OCI-LY1 (cell line): ENCODE data around the gene NHP2.

Source experiments
- H2AFZ ChIP-seq: fragments of 200-600 bp; sonication (generic), shearing (Covaris generic); 2 replicates; pipeline ENCODE4 v1.6.0; 2014; ENCODE audit warnings: antibody characterized with exemption, mild to moderate bottlenecking, low read length
- H3F3A ChIP-seq: fragments of 200-600 bp; sonication (generic), shearing (Covaris generic); 2 replicates; pipeline ENCODE4 v1.6.0; 2014; ENCODE audit warnings: mild to moderate bottlenecking, antibody characterized with exemption, low read length, moderate library complexity; ENCODE audit not compliant: insufficient read depth
- H3K27ac ChIP-seq: fragments of 200-600 bp; sonication (generic); 2 replicates; pipeline ENCODE4 v1.5.1; 2014; ENCODE audit warnings: low read length, mixed run types, mild to moderate bottlenecking, low read depth; ENCODE audit not compliant: poor library complexity, severe bottlenecking
- H3K27me3 ChIP-seq: fragments of 200-600 bp; sonication (generic); 2 replicates; pipeline ENCODE4 v1.6.0; 2014; ENCODE audit warnings: antibody characterized with exemption, mild to moderate bottlenecking, low read length, moderate library complexity; ENCODE audit not compliant: insufficient read depth
- H3K36me3 ChIP-seq: fragments of 200-600 bp; sonication (generic); 2 replicates; pipeline ENCODE4 v1.6.1; 2014; ENCODE audit warnings: mild to moderate bottlenecking, antibody characterized with exemption, low read length, moderate library complexity, mixed read lengths; ENCODE audit not compliant: insufficient read depth
- H3K4me1 ChIP-seq: fragments of 200-600 bp; sonication (generic); 2 replicates; pipeline ENCODE4 v1.5.1; 2014; ENCODE audit warnings: mild to moderate bottlenecking, low read length, moderate library complexity; ENCODE audit not compliant: insufficient read depth, severe bottlenecking
- H3K4me2 ChIP-seq: fragments of 200-600 bp; sonication (generic), shearing (Covaris generic); 2 replicates; pipeline ENCODE4 v1.6.1; 2014; ENCODE audit warnings: low read length
- H3K4me3 ChIP-seq: fragments of 200-600 bp; sonication (generic); 2 replicates; pipeline ENCODE4 v1.5.1; 2014; ENCODE audit warnings: low read length, low read depth, mild to moderate bottlenecking, mixed read lengths; ENCODE audit not compliant: poor library complexity, severe bottlenecking
- H3K79me2 ChIP-seq: fragments of 200-600 bp; shearing (Covaris generic); 2 replicates; pipeline ENCODE4 v1.6.1; 2016; ENCODE audit warnings: mixed run types, low read length, mixed read lengths; ENCODE audit not compliant: insufficient read depth
- H3K9ac ChIP-seq: fragments of 200-600 bp; sonication (generic), shearing (Covaris generic); 2 replicates; pipeline ENCODE4 v1.6.1; 2014; ENCODE audit warnings: mild to moderate bottlenecking, low read length, mixed read lengths
- H3K9me2 ChIP-seq: fragments of 200-600 bp; sonication (generic), shearing (Covaris generic); 2 replicates; pipeline ENCODE4 v1.6.1; 2014; ENCODE audit warnings: low read depth, mild to moderate bottlenecking, low read length, mixed read lengths
- H3K9me3 ChIP-seq: fragments of 200-600 bp; shearing (Covaris generic); 2 replicates; pipeline ENCODE4 v1.6.1; 2014; ENCODE audit warnings: low read length, mixed read lengths
- H4K20me1 ChIP-seq: fragments of 200-600 bp; sonication (generic), shearing (Covaris generic); 2 replicates; pipeline ENCODE4 v1.6.0; 2016; ENCODE audit warnings: mild to moderate bottlenecking, low read length; ENCODE audit not compliant: insufficient read depth
- EZH2 ChIP-seq: fragments of 200-600 bp; sonication (generic), shearing (Covaris generic); IDR thresholded peaks from 2 replicates; pipeline ENCODE4 v1.8.0; 2017; ENCODE audit warnings: borderline replicate concordance, mixed run types, mild to moderate bottlenecking, antibody characterized with exemption, low read length, moderate library complexity, mixed read lengths
- TF ChIP-seq, protein P1 (sequence below): fragments of 200-600 bp; sonication (generic), shearing (Covaris generic); IDR thresholded peaks from 2 replicates; pipeline ENCODE4 v1.5.1; 2017; ENCODE audit warnings: mild to moderate bottlenecking, antibody characterized with exemption, low read length, moderate library complexity, mixed read lengths

Gene NHP2

DNA sequence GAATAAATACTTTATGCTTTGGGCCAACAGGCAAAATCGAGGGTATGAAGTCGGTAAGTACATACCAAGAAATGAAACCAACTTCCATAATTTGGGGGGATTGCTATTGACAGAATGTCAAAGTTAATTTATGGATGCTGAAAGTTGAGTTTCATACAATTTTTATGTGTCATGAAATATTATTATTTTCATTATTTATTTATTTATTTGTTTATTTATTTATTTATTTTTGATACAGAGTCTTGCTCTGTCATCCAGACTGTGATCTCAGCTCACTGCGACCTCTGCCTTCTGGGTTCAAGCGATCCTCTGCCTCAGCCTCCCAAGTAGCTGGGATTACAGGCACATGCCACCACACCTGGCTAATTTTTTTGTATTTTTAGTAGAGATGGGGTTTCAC lies 38.0 kb upstream of the NHP2 start:
- no peaks in the 10 kb centered on the region for H3K36me3 ChIP-seq
- H3K9me3 ChIP-seq = no peaks in the 10 kb centered on the region
- TF ChIP-seq, protein P1, sequence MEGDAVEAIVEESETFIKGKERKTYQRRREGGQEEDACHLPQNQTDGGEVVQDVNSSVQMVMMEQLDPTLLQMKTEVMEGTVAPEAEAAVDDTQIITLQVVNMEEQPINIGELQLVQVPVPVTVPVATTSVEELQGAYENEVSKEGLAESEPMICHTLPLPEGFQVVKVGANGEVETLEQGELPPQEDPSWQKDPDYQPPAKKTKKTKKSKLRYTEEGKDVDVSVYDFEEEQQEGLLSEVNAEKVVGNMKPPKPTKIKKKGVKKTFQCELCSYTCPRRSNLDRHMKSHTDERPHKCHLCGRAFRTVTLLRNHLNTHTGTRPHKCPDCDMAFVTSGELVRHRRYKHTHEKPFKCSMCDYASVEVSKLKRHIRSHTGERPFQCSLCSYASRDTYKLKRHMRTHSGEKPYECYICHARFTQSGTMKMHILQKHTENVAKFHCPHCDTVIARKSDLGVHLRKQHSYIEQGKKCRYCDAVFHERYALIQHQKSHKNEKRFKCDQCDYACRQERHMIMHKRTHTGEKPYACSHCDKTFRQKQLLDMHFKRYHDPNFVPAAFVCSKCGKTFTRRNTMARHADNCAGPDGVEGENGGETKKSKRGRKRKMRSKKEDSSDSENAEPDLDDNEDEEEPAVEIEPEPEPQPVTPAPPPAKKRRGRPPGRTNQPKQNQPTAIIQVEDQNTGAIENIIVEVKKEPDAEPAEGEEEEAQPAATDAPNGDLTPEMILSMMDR = no peak
- TF ChIP-seq EZH2 = no peak
- no peak overlapping the region for H3K4me2 ChIP-seq
- H3K79me2 ChIP-seq = no peaks in the 10 kb centered on the region
- H3K9ac ChIP-seq = no peak overlapping the region
- H2AFZ ChIP-seq = no peak overlapping the region
- H4K20me1 ChIP-seq = no peaks in the 10 kb centered on the region
- peaks cover 5% of the 10 kb centered on the region; the same call in 1 of the 2 replicates for H3K27me3 ChIP-seq
- H3F3A ChIP-seq = no peaks in the 10 kb centered on the region
- H3K9me2 ChIP-seq = no peaks in the 10 kb centered on the region
- H3K27ac ChIP-seq = no peak overlapping the region
- no peak overlapping the region for H3K4me3 ChIP-seq
- no peaks in the 10 kb centered on the region for H3K4me1 ChIP-seq

DNA sequence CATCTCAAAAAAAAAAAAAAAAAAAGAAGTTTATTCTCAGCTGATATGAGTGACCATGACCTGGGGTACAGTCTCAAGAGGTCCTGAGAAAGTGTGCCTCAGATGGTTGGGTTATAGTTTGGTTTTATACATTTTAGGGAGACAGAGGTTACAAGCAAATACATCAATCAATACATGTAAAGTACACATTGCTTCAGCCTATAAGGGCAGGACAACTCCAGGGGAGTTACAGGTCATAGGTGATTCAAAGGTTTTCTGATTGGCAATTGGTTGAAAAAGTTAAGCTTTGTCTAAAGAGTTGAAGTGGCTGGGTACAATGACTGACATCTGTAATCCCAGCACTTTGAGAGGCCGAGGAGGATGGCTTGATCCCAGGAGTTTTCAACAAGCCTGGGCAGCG lies 35.7 kb upstream of the NHP2 start:
- Histone ChIP-seq H3K9me2 (no peaks in the 10 kb centered on the region), H3K27ac (no peak overlapping the region), H3K4me2 (no peak overlapping the region), H3K9ac (no peak overlapping the region), H3K9me3 (no peaks in the 10 kb centered on the region), H3K27me3 (peaks cover 5% of the 10 kb centered on the region; the same call in 1 of the 2 replicates), H3K4me1 (no peaks in the 10 kb centered on the region), H3K4me3 (no peak overlapping the region), H2AFZ (no peak overlapping the region), H3F3A (no peaks in the 10 kb centered on the region), H3K79me2 (no peaks in the 10 kb centered on the region), H3K36me3 (no peaks in the 10 kb centered on the region), H4K20me1 (no peaks in the 10 kb centered on the region)
- TF ChIP-seq, protein P1 = no peak
- no peak for TF ChIP-seq EZH2

DNA sequence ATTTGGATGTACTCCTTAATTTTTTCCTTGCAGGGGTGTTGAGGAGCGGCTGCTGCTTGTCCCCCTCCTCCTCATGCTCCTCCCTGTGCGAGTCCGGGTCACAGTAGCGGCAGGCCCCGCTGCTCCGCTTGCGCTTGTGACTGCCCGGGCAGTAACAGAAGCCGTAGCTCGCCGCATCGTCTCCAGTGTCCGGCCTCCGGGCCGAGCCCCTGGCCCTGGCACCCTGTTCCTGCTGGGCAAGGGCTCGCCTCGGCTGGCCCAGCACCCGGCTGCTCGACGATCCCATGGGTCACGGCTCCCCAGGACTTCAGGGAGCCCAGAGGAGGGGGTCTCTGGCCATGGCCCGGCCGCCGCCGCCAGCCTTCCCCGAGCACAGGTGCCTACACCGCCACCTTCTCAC lies 33.3 kb upstream of the NHP2 start, which contains the start of gene GMCL2:
Gene GMCL2 (minus strand): TSS at position 358 of the 400 bp plus-strand sequence. CDS start 72 bp downstream, at position 286.
- no peaks in the 10 kb centered on the region for H3F3A ChIP-seq
- H3K36me3 ChIP-seq = no peaks in the 10 kb centered on the region
- TF ChIP-seq, protein P1 = no peak
- TF ChIP-seq EZH2 = no peak
- H3K79me2 ChIP-seq = no peaks in the 10 kb centered on the region
- H3K9me3 ChIP-seq = no peaks in the 10 kb centered on the region
- H3K4me2 ChIP-seq = no peak within 1 kb of the TSS
- no peaks in the 10 kb centered on the region for H4K20me1 ChIP-seq
- no peaks in the 10 kb centered on the region for H3K4me1 ChIP-seq
- H3K27me3 ChIP-seq = peaks cover 5% of the 10 kb centered on the region; the same call in 1 of the 2 replicates
- no peak within 1 kb of the TSS for H2AFZ ChIP-seq
- H3K9me2 ChIP-seq = no peaks in the 10 kb centered on the region
- no peak within 1 kb of the TSS for H3K27ac ChIP-seq
- H3K9ac ChIP-seq = no peak within 1 kb of the TSS
- H3K4me3 ChIP-seq = no peak within 1 kb of the TSS
